ENCODE results near the gene MAT1A.
"Not testable (repeated sequence)": the region's sequence is repeated elsewhere in the genome, so short reads cannot be mapped to it uniquely, and the experiment has no call there.

Gene MAT1A

GRCh38 chr10:80264081-80265056 lies 25.1 kb downstream of the MAT1A start:
- DNase-seq (ENCODE audit: low read depth in 2 of 2), result no peak

- no peak for DNase-seq (ENCODE audit: low read depth in 2 of 2)
These were observed 28.0 kb downstream of the MAT1A start for GRCh38 chr10:80261316-80262030.

GRCh38 chr10:80260295-80261243 lies 28.9 kb downstream of the MAT1A start:
- peak in 1 of 2 donors; percentile 24 for DNase-seq (ENCODE audit: low read depth in 2 of 2)

GRCh38 chr10:80259405-80259871 lies 30.0 kb downstream of the MAT1A start:
- no peak for DNase-seq (ENCODE audit: low read depth in 2 of 2)

DNA sequence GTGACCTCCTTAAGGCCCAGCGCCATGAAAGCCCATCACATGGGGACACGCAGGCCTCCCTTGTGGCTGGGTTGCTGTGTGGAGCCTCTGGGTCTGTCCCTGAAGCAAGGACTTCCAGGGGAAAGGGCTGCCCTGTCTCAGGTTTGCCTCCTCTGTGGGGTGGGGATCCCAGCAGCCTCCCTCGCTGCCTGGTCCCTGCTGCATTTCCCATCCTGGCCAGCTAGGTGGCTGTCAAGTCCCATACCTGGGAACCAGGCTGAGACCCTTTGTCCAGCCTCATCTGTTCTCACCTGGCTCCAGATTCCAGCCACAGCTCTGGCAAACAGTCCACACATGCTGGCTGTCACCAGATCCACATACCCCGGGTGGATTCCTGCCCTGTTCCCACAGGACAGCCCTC lies 32.7 kb downstream of the MAT1A start:
- DNase-seq (ENCODE audit: low read depth in 2 of 2), result not testable (repeated sequence)

DNA sequence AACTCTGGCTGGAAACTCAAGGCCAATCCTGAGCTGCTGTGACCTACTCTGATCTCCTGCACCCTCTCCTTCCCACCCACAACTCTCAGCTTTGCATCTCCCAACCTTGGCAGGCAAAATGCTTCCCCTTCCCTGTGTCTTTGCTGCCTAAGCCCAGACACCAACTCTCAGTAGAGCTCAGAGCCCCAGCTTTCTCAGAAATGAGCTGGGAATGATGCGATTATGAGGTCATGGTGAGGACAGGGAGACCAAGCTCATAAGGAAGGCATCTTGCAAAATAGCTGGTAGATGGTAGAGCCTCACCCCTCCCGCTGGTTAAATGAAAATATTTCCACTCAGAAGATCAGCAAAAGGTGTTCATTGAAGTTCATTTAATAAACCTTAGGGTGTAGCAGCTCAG lies 34.7 kb downstream of the MAT1A start:
- DNase-seq (ENCODE audit: low read depth in 2 of 2), result not testable (repeated sequence)

GRCh38 chr10:80253963-80254271 lies 35.5 kb downstream of the MAT1A start:
- DNase-seq (ENCODE audit: low read depth in 2 of 2), result not testable (repeated sequence)

DNA sequence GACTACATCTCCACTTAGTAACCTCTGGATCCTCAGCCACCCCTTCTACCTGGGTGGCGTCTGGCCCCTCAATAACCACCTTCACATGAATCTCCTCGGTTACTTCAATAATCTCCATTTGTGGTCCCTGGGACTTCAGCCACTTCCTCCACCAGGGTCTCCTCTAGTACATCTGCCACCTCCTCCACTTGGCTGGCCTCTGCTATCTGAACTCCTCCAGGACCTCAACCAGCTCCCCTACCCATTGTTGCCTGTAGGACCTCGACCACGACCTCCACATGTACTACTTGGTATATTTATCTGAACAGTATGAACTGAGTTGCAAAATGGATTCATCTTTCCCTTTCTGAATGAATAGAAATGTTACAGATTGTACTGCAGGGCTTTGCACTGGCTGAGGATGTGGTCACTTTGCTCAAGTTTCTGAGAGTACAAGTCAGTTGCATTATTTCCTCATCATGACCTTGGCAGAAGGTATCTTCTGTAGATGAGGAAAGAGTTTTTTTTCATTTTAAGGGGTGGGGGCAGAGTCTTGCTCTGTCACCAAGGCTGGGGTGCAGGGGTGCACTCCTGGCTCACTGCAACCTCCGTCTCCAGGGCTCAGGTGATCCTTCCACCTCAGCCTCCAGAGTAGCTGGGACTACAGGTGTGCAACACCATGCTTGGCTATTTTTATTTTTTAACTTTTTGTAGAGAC lies 36.0 kb downstream of the MAT1A start:
- DNase-seq (ENCODE audit: low read depth in 2 of 2), result no peak

GRCh38 chr10:80252296-80252887 lies 37.1 kb downstream of the MAT1A start:
- DNase-seq (ENCODE audit: low read depth in 2 of 2), result no peak

DNA sequence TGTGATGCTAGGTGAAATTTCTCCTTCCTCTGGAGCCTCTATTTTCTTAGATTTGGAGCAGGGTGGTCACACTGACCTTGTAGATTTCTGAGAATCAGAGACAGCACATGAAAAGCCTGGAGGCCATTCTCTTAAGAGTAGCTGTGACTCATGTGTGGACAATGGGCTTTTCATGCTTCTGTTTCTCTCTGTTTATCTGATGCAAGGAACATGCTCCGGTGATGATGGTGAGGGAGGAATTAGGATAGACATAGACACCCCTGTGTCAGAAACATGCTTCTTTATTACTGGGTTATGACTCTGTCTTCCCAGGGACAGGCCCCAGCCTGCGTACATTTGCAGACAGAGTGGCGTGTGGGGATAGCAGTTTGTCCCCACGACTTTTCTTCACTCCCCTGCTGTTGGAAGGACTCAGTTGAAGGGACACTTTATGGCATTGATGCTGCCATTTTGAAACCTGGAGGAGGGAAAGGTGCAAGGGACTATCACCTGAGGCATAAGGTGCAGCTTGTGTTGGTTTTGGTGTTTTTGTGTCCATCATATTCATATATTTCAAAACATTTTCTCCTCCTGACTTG lies 37.7 kb downstream of the MAT1A start:
- not testable (repeated sequence) for DNase-seq (ENCODE audit: low read depth in 2 of 2)

DNA sequence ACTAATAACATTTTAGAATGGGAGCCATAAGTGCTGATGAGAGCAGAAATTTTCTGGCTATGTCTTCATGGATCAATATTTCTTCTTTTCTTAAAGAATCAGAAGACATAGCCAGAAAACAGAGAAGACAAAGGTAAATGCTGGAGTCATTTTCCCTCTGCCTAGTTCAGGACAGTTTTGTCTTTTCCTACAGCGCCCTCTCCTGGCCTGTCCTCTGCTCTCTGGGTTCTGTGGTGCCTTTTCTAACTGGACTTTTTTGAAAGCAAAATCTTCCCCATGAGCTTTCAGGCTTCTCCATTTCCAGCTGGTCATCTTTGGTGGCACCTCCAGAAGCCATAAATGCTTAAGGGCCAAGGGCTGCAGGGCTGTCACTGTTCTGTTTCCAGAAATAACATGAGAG lies 39.1 kb downstream of the MAT1A start:
- DNase-seq (ENCODE audit: low read depth in 2 of 2), result not testable (repeated sequence)

- not testable (repeated sequence) for DNase-seq (ENCODE audit: low read depth in 2 of 2)
These were observed 39.6 kb downstream of the MAT1A start for GRCh38 chr10:80249906-80250305.

DNA sequence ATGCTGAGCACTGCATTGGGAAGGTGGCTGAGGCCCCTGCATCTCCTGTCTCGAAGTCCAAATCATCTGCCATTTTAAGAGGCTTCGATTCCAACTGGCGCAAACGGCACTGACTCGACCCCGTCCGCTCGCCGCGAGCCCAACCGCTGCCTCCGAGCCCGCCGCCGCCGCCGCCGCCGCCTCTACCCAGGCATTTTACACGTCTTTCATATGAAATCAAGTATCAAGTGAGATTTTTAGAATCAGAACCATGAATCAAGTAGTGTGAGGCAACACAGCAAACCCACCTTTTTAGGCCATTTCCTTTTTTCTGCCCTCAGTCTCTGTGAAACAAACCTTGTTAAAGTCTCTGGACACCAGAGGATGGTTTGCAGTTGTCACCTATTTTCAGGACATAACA lies 41.8 kb downstream of the MAT1A start:
- not testable (repeated sequence) for DNase-seq (ENCODE audit: low read depth in 2 of 2)

GRCh38 chr10:80244371-80244770 lies 45.1 kb downstream of the MAT1A start:
- not testable (repeated sequence) for DNase-seq (ENCODE audit: low read depth in 2 of 2)

DNA sequence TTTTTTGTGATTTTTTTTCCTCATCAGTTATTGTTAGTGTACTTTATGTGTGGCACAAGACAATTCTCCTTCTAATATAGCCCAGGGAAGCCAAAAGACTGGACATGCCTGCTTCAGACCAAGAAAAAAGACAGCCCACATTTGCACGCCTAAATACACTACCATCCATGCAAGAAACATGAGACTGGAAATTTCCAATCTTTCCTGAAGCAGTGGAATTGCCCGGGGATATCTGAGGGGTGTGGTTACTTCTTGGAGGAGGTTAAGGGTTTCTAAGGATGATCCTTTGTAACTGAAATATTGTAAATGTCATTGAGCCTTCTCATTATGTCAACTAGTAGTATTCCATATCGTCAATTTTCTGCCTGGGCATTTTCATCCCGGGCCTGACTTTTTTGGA lies 47.1 kb downstream of the MAT1A start:
- not testable (repeated sequence) for DNase-seq (ENCODE audit: low read depth in 2 of 2)

GRCh38 chr10:80236457-80236856 lies 53.0 kb downstream of the MAT1A start:
- DNase-seq (ENCODE audit: low read depth in 2 of 2), result not testable (repeated sequence)

GRCh38 chr10:80234331-80235235 lies 54.9 kb downstream of the MAT1A start:
- not testable (repeated sequence) for DNase-seq (ENCODE audit: low read depth in 2 of 2)

DNA sequence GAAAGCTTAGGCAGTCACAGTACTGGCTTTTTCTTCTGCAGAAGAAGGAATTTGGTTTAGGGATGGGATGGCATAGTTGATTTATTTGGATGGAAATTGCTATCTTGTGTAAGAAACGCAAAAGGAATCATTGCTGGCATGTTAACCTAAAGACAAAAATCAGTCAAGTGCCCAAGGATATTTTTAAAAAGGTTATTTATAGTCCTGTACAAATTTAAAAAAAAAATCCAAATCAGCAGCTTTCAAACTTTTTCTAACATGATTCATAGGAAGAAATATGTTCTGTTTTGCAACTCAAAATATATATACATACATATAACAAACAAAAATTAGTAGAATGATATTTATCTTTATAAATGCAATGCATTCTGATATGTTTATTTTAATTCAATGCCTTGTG lies 55.6 kb downstream of the MAT1A start:
- DNase-seq (ENCODE audit: low read depth in 2 of 2), result not testable (repeated sequence)

DNA sequence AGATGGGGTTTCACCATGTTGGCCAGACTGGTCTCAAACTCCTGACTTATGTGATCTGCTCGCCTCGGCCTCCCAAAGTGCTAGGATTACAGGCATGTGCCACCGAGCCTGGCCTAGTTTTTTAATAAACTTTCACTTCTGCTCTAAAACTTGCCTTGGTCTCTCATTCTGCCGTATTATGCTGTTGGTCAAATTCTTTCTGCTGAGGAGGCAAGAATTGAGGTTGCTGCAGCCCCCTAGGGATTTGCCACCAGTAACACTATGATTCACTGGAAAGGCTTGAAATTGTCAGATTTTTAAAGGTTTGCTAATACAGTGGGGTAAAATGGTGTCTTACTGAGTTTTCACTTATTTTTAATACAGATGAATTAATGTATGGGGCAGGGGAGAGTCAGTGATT lies 62.7 kb downstream of the MAT1A start:
- DNase-seq (ENCODE audit: low read depth in 2 of 2), result not testable (repeated sequence)

All from stimulated activated CD4-positive, alpha-beta T cell treated with anti-CD3 and anti-CD28 coated beads, Interleukin-15, amount 100 ng/mL, for 48 hours (primary cell).